ENCODE data around the gene DNAAF5.

GRCh38 chr7:753190-753589 lies 26.7 kb downstream of the DNAAF5 start:
- TF ChIP-seq CTCF (conservative IDR thresholded peaks at IDR 0.05; ENCODE audit: low read length): no peak
- TF ChIP-seq EZH2phosphoT487 (IDR thresholded peaks at IDR 0.05; ENCODE audit: borderline replicate concordance, low read depth, low read length): no peak
